Panc1 (cell line): ENCODE data around the gene MACROD2. TPM values are rescaled to one million over a fixed set of nuclear protein-coding genes. Genes with fewer than 3 reads are reported as not detected.

Experiments used
- ATAC-seq: fragments of 200-7000 bp; cut with Tn5 transposase; 2 replicates; pipeline ENCODE4 v1.9.1; 2020; ENCODE audit warnings: mild to moderate bottlenecking, moderate library complexity
- BruUV-seq: library from RNA; stranded (reverse); fragments of 400-500 nt; replicated peaks from 2 replicates; lab custom pipeline; 2021; lab: Mats Ljungman, UMichigan
- CTCF ChIA-PET: fragments of 300-600 bp; sonication (Branson Sonifier 250); formaldehyde crosslinking; loops from one replicate; lab custom pipeline; 2022; ENCODE audit warnings: antibody characterized with exemption; lab: Charles Lee
- POLR2A ChIA-PET: fragments of 300-600 bp; sonication (Branson Sonifier 250); formaldehyde crosslinking; loops from one replicate; lab custom pipeline; 2022; ENCODE audit warnings: antibody characterized with exemption; lab: Charles Lee
- DNase-seq: peaks from one replicate; pipeline ENCODE4 v3.0.0-alpha.2; 2010; ENCODE audit warnings: low read depth, low spot score
- H3K27ac ChIP-seq: 2 replicates; pipeline ENCODE4 v1.5.1; 2011; ENCODE audit warnings: mild to moderate bottlenecking, low read length, inconsistent platforms
- H3K27me3 ChIP-seq: fragments of 200-500 bp; sonication (Bioruptor generic); 2 replicates; pipeline ENCODE4 v1.6.0; 2014; ENCODE audit warnings: low read length, inconsistent platforms; ENCODE audit not compliant: control insufficient read depth, insufficient read depth
- H3K36me3 ChIP-seq: fragments of 200-500 bp; sonication (Bioruptor generic); 2 replicates; pipeline ENCODE4 v1.5.1; 2014; ENCODE audit warnings: inconsistent platforms, mild to moderate bottlenecking, low read length, moderate library complexity; ENCODE audit not compliant: control insufficient read depth, insufficient read depth
- H3K4me1 ChIP-seq: 2 replicates; pipeline ENCODE4 v1.5.1; 2011; ENCODE audit warnings: inconsistent platforms, mild to moderate bottlenecking, low read length, moderate library complexity; ENCODE audit not compliant: control insufficient read depth, insufficient read depth
- H3K4me3 ChIP-seq, 2 experiments: 2 replicates each; pipeline ENCODE4 v1.5.1; 2011 to 2012; ENCODE audit warnings: low read depth in 2 of 2, low read length in 2 of 2, mild to moderate bottlenecking in 2 of 2, inconsistent platforms in 1 of 2, moderate library complexity in 1 of 2
- H3K9me3 ChIP-seq: fragments of 200-500 bp; sonication (Bioruptor generic); 2 replicates; pipeline ENCODE4 v1.5.1; 2014; ENCODE audit warnings: low read depth, mild to moderate bottlenecking, inconsistent platforms, low read length, moderate library complexity; ENCODE audit not compliant: control insufficient read depth, insufficient read depth
- POLR2AphosphoS5 ChIP-seq: IDR thresholded peaks from 2 replicates; pipeline ENCODE4 v1.6.1; 2012; ENCODE audit warnings: mild to moderate bottlenecking, low read depth, low read length, moderate library complexity
- REST ChIP-seq, 2 experiments: IDR thresholded peaks; 2 replicates each; pipeline ENCODE4 v1.6.1; 2011 to 2012; ENCODE audit warnings: low read depth in 2 of 2, control low read depth in 1 of 2, low read length in 1 of 2, mild to moderate bottlenecking in 1 of 2, moderate library complexity in 1 of 2; ENCODE audit not compliant: insufficient read depth in 1 of 2
- SIN3A ChIP-seq: IDR thresholded peaks from 2 replicates; pipeline ENCODE4 v1.6.1; 2012; ENCODE audit warnings: low read depth, mild to moderate bottlenecking, low read length, moderate library complexity, borderline replicate concordance; ENCODE audit not compliant: insufficient read depth
- TCF7L2 ChIP-seq: IDR thresholded peaks from 2 replicates; pipeline ENCODE4 v1.6.1; 2011; ENCODE audit warnings: mild to moderate bottlenecking, low read depth, low read length, inconsistent platforms
- in situ Hi-C: cut with HindIII; loops from 2 replicates; pipeline ENCODE4 v1.10.0; 2016; ENCODE audit warnings: low sequenced_read_pairs, low pct_unique_long_range_greater_than_20kb
- intact Hi-C: fragments of 100-400 bp; cut with micrococcal nuclease; formaldehyde crosslinking; loops from one replicate; pipeline ENCODE4 v1.10.0; 2022; ENCODE audit not compliant: unreplicated experiment
- total RNA-seq: library from RNA; stranded (reverse); gene quantifications from one replicate; pipeline ENCODE4 v1.2.1, GENCODE V29; 2021; ENCODE audit not compliant: unreplicated experiment
- TF ChIP-seq, protein P1 (sequence below): fragments of 450-650 bp; IDR thresholded peaks from 2 replicates; pipeline ENCODE4 v1.5.1; 2017; ENCODE audit warnings: mild to moderate bottlenecking

Gene MACROD2
- total RNA-seq, 1 experiment from 2014 or later: 1.2 TPM

DNA sequence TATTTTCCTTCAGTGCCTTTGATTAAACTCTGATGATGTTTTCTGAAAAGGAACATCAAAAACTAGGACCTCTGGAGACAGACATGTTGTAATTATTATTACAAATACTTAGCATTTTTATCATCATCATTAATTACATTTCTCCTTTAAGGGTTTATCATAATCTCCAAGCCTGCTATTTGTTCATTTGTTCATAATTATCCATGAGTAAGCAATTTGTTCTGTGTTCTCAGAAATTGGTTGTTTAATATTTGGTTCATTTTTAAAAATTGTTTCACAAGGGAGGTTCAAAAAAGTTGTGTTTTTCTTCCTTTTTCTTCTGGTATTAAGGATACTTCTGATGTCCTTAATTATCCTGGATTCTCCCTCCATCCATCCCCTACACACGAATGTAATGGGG is 1192.3 kb downstream of the MACROD2 start:
- H3K9me3 ChIP-seq: no peaks in the 10 kb centered on the region
- H3K27ac ChIP-seq: no peak overlapping the region
- CTCF ChIA-PET: no interaction called here
- no TSS peak for BruUV-seq
- TF ChIP-seq POLR2AphosphoS5: no peak
- TF ChIP-seq REST (IDR thresholded peaks at IDR 0.05; ENCODE audit: insufficient read depth in 1 of 2, low read depth in 2 of 2, low read length in 1 of 2): no peak
- TF ChIP-seq, protein P1, sequence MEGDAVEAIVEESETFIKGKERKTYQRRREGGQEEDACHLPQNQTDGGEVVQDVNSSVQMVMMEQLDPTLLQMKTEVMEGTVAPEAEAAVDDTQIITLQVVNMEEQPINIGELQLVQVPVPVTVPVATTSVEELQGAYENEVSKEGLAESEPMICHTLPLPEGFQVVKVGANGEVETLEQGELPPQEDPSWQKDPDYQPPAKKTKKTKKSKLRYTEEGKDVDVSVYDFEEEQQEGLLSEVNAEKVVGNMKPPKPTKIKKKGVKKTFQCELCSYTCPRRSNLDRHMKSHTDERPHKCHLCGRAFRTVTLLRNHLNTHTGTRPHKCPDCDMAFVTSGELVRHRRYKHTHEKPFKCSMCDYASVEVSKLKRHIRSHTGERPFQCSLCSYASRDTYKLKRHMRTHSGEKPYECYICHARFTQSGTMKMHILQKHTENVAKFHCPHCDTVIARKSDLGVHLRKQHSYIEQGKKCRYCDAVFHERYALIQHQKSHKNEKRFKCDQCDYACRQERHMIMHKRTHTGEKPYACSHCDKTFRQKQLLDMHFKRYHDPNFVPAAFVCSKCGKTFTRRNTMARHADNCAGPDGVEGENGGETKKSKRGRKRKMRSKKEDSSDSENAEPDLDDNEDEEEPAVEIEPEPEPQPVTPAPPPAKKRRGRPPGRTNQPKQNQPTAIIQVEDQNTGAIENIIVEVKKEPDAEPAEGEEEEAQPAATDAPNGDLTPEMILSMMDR: no peak
- TF ChIP-seq TCF7L2: no peak
- no peak for TF ChIP-seq SIN3A
- H3K27me3 ChIP-seq: no peaks in the 10 kb centered on the region
- no peaks in the 10 kb centered on the region for H3K4me1 ChIP-seq
- DNase-seq: no peak
- no peak for ATAC-seq
- H3K36me3 ChIP-seq: no peaks in the 10 kb centered on the region
- H3K4me3 ChIP-seq: no peak overlapping the region
- in situ Hi-C loops: no loop called here
- intact Hi-C loops: no loop called here
- POLR2A ChIA-PET: no interaction called here

DNA sequence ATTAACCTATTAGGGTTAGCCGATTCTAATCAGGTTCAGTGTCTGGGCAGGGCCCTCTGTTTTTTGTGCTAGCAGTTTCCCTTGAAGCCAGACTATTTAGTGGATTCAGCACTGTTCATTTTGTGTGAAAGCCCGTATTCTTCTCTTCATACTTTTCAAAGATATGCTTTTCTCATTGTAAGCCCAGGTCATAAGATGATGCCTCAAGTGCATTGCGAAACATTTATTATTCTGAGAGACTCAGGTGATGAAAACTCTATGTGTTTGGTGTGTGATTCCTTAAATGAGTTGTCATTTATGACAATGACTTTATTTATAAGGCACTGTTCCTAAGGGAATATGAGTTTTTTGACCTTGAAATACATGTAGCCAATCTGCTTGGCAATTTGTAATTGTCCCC is 1193.1 kb downstream of the MACROD2 start:
- Histone ChIP-seq H3K27ac (no peak overlapping the region), H3K27me3 (no peaks in the 10 kb centered on the region), H3K36me3 (no peaks in the 10 kb centered on the region), H3K4me1 (no peaks in the 10 kb centered on the region), H3K9me3 (no peaks in the 10 kb centered on the region), H3K4me3 (no peak overlapping the region)
- CTCF ChIA-PET: no interaction called here
- ATAC-seq (no peak), DNase-seq (no peak)
- in situ Hi-C loops: no loop called here
- BruUV-seq: no TSS peak
- TF ChIP-seq SIN3A: no peak
- TF ChIP-seq POLR2AphosphoS5: no peak
- no peak for TF ChIP-seq TCF7L2
- TF ChIP-seq REST (IDR thresholded peaks at IDR 0.05; ENCODE audit: insufficient read depth in 1 of 2, low read depth in 2 of 2, low read length in 1 of 2): no peak
- TF ChIP-seq, protein P1: no peak
- POLR2A ChIA-PET: no interaction called here
- intact Hi-C loops: no loop called here
